Muscle of back (tissue), 11 donors: ENCODE data around the gene GJD3. TPM values are rescaled to one million over a fixed set of nuclear protein-coding genes. Genes with fewer than 3 reads are reported as not detected.
"Not testable (repeated sequence)": the region's sequence is repeated elsewhere in the genome, so short reads cannot be mapped to it uniquely, and the experiment has no call there.

Experiments
- DNase-seq, 3 donors: peaks; one replicate each; pipeline versions ENCODE4 v3.0.0 to v3.0.0-alpha.2; 2013
- polyA plus RNA-seq, 10 donors: library from polyadenylated mRNA; unstranded; fragments of 120-200 nt; gene quantifications; one replicate each; pipeline ENCODE4 v1.2.1, GENCODE V29; 2013; ENCODE audit not compliant: insufficient read length in 10 of 10

Gene GJD3
- polyA plus RNA-seq, 10 donors, result 0.27 to 0.56 (median 0.33) TPM; not detected in 7

- DNase-seq, result no peak
Measured at GRCh38 chr17:40369923-40370322, 5.4 kb upstream of the GJD3 start.

- not testable (repeated sequence) for DNase-seq
Measured at GRCh38 chr17:40367728-40368127, 3.2 kb upstream of the GJD3 start.

GRCh38 chr17:40366861-40367518 lies 2.5 kb upstream of the GJD3 start:
- peak in 1 of 3 donors; percentile 4 for DNase-seq

GRCh38 chr17:40366076-40366860 lies 1.7 kb upstream of the GJD3 start:
- DNase-seq, result peak in 1 of 3 donors; percentile 4

GRCh38 chr17:40364906-40365305 lies 369 bp upstream of the GJD3 start:
- no peak for DNase-seq

- DNase-seq, result peak in 2 of 3 donors; percentile 38 to 72
Measured at GRCh38 chr17:40363111-40363827, 1.3 kb downstream of the GJD3 start.

- peak in 2 of 3 donors; percentile 68 to 84 for DNase-seq
Measured at GRCh38 chr17:40362696-40363110, 1.8 kb downstream of the GJD3 start.

- peak in 1 of 3 donors; percentile 13 for DNase-seq
Measured at GRCh38 chr17:40361925-40362695, 2.4 kb downstream of the GJD3 start.

- peak in 1 of 3 donors; percentile 5 for DNase-seq
Measured at GRCh38 chr17:40361063-40361924, 3.2 kb downstream of the GJD3 start.

- DNase-seq, result no peak
Measured at GRCh38 chr17:40360091-40360490, 4.4 kb downstream of the GJD3 start.

- DNase-seq, result peak; percentile 84 to 95 (median 90)
Measured at GRCh38 chr17:40358323-40359038, 6.1 kb downstream of the GJD3 start.

GRCh38 chr17:40356990-40357881 lies 7.3 kb downstream of the GJD3 start:
- DNase-seq, result peak in 1 of 3 donors; percentile 50

- DNase-seq, result peak in 1 of 3 donors; percentile 56
Measured at GRCh38 chr17:40355804-40356758, 8.5 kb downstream of the GJD3 start.

GRCh38 chr17:40355123-40355803 lies 9.3 kb downstream of the GJD3 start:
- peak in 1 of 3 donors; percentile 86 for DNase-seq

GRCh38 chr17:40354221-40355122 lies 10.1 kb downstream of the GJD3 start:
- DNase-seq, result peak in 1 of 3 donors; percentile 28
